Body of pancreas (tissue), 4 donors: ENCODE results near the gene IRAK1BP1.

Experiments
- CTCF ChIP-seq, 7 experiments: fragments of 450-650 bp in 4 of 7; fragments of 200-600 bp in 3 of 7; sonication (generic) in 3 of 7; IDR thresholded peaks; one replicate each; pipeline ENCODE4 v1.5.1; 2016 to 2019; ENCODE audit warnings: antibody characterized with exemption in 7 of 7
- POLR2A ChIP-seq, 3 donors: fragments of 450-650 bp; IDR thresholded peaks; one replicate each; pipeline ENCODE4 v1.6.1; 2016; ENCODE audit warnings: antibody characterized with exemption in 3 of 3, mild to moderate bottlenecking in 2 of 3

- TF ChIP-seq CTCF (IDR thresholded peaks at IDR 0.05) (no peak), POLR2A (IDR thresholded peaks at IDR 0.05) (no peak)
Observed at GRCh38 chr6:78908621-78909020, 41.3 kb downstream of the IRAK1BP1 start.
